ENCODE measurements around the gene LINGO4.

- TF ChIP-seq POLR2AphosphoS5 (IDR thresholded peaks at IDR 0.05; ENCODE audit: low read depth, low read length) (no peak), POLR2A (IDR thresholded peaks at IDR 0.05; ENCODE audit: low read depth, low read length) (no peak), TAF1 (IDR thresholded peaks at IDR 0.05; ENCODE audit: borderline replicate concordance, low read depth, low read length) (no peak)
Observed at GRCh38 chr1:151787689-151788088, 17.5 kb downstream of the LINGO4 start.
